ELR (cell line): ENCODE data around the gene SERGEF.

Experiments used
- DNase-seq: peaks from one replicate; pipeline ENCODE4 v3.0.0-alpha.2; 2015; ENCODE audit warnings: low read depth

SERGEF gene

GRCh38 chr11:17786824-17787525 is 225.9 kb downstream of the SERGEF start:
- DNase-seq: peak; percentile 94

- DNase-seq: no peak
Measured at GRCh38 chr11:17783878-17784277, 229.0 kb downstream of the SERGEF start.

GRCh38 chr11:17782603-17783337 is 230.1 kb downstream of the SERGEF start:
- no peak for DNase-seq

GRCh38 chr11:17782145-17782544 is 230.7 kb downstream of the SERGEF start:
- no peak for DNase-seq

GRCh38 chr11:17781626-17782025 is 231.2 kb downstream of the SERGEF start:
- DNase-seq: no peak

GRCh38 chr11:17781221-17781620 is 231.6 kb downstream of the SERGEF start:
- no peak for DNase-seq

GRCh38 chr11:17780668-17781067 is 232.2 kb downstream of the SERGEF start:
- DNase-seq: no peak

GRCh38 chr11:17779861-17780594 is 232.8 kb downstream of the SERGEF start:
- no peak for DNase-seq

GRCh38 chr11:17778956-17779860 is 233.6 kb downstream of the SERGEF start:
- DNase-seq: no peak

GRCh38 chr11:17778352-17778751 is 234.5 kb downstream of the SERGEF start:
- no peak for DNase-seq

GRCh38 chr11:17777738-17778091 is 235.1 kb downstream of the SERGEF start:
- no peak for DNase-seq

GRCh38 chr11:17777086-17777737 is 235.6 kb downstream of the SERGEF start:
- DNase-seq: no peak

GRCh38 chr11:17776212-17776875 is 236.5 kb downstream of the SERGEF start:
- no peak for DNase-seq

- no peak for DNase-seq
Measured at GRCh38 chr11:17775507-17776211, 237.2 kb downstream of the SERGEF start.

- no peak for DNase-seq
Measured at GRCh38 chr11:17775035-17775348, 237.9 kb downstream of the SERGEF start.

- no peak for DNase-seq
Measured at GRCh38 chr11:17774232-17775034, 238.4 kb downstream of the SERGEF start.

- DNase-seq: no peak
Measured at GRCh38 chr11:17773674-17774073, 239.2 kb downstream of the SERGEF start.

GRCh38 chr11:17772704-17773600 is 239.9 kb downstream of the SERGEF start:
- DNase-seq: no peak
